GM19328 (cell line): ENCODE measurements around the gene DNAJB12.
"Not testable (repeated sequence)": the region's sequence is repeated elsewhere in the genome, so short reads cannot be mapped to it uniquely, and the experiment has no call there.

Experiments
- ATAC-seq: cut with Tn5 transposase; IDR thresholded peaks from one replicate; pipeline ENCODE4 v1.9.1; 2021; ENCODE audit warnings: mild to moderate bottlenecking, moderate library complexity; ENCODE audit not compliant: unreplicated experiment

DNAJB12 gene

DNA sequence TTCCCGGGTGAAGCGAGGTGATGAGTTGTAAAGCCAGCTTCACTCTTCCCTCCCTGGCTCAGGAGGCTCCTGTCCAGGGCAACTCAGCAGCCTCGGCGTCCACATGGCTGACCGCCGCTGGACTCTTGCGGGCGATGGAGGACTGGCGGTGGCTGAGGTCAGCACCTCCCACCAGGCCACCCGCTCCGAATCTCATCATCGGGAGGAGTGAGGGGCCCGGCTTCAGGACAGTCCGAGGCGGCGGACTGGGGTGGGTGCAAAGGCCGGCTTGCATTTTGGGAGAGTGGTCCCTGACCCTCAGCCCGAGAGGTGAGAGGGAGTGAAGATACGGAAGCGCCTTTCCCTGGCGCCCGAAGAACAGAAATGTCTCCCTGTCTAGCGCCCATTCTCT, 759 bp downstream of the DNAJB12 start:
- no peak for ATAC-seq

DNA sequence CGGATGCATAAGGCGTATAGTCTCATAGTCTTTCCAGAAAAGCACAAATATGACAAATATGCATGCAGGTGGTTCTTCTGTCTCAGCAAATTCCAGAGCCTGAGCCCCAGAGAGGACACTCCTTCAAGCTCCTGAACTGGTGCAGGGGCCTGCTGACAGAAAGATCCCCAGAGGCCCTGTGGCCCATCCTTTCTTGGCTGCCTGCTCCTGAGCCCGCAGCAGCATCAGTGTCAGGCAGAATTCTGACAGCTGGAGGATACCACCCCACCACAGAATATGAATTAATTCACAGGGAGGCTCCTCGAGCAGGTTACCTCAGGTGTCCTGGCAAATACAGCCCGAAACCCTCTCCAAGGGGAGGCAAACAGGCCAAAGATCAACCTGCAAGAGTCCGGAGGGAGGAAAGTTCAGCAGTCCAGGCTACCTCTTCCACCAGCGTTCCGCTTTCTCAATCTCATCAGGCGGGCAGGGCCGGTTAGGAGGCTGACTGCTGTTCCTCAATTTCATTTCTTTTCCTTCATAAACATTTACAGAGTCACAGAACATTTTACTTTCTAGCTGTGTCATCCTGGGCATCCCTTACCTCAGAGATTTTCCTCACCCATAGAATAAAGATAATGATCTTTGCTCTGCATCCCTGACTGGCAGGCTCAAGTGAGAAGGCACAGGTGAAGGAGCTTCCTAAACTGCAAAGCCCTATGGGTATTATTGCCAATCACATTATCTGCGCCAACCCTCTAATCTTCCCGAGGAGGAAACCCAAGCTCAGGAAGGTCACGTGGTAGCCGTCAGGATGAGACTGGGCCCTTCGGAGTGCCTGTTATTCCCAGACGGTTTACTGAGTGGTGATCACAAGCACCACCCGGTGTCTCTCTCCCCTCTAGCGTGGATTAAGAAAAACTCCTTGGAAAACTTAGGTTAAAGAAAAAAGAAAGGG, 1.4 kb downstream of the DNAJB12 start:
- ATAC-seq: no peak

GRCh38 chr10:72351479-72351878, 3.2 kb downstream of the DNAJB12 start:
- ATAC-seq: no peak

GRCh38 chr10:72349438-72349837, 5.3 kb downstream of the DNAJB12 start:
- ATAC-seq: no peak

DNA sequence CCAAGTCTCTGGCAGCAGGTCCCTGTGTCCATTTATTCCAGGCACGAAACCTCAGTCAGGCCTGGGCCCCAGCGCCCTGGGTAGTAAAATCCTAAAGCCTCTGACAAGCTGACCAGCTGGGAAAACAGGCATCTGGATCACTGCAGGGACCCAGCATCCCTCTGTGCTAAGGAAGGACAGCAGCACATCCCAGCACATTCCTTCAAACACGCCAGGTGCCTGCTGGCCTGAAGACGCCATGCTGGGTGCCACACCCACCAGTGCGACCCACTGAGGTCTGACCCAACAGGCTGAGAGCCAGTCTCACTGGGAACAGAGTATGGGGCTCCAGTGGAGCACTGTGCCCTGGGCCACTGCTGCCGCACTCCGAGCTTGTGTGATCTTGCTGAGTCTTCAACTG, 6.4 kb downstream of the DNAJB12 start:
- ATAC-seq: no peak

DNA sequence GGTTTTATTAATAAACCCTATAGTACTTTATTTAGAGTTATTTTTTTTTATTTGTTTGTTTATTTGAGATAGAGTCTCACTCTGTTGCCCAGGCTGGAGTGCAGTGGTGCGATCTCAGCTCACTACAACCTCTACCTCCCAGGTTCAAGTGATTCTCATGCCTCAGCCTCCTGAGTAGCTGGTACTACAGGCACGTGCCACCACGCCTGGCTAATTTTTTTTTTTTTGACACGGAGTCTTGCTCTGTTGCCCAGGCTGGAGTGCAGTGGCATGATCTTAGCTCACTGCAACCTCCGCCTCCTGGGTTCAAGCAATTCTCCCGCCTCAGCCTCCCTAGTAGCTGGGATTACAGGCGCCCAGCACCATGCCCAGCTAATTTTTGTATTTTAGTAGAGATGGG, 8.6 kb downstream of the DNAJB12 start:
- not testable (repeated sequence) for ATAC-seq

DNA sequence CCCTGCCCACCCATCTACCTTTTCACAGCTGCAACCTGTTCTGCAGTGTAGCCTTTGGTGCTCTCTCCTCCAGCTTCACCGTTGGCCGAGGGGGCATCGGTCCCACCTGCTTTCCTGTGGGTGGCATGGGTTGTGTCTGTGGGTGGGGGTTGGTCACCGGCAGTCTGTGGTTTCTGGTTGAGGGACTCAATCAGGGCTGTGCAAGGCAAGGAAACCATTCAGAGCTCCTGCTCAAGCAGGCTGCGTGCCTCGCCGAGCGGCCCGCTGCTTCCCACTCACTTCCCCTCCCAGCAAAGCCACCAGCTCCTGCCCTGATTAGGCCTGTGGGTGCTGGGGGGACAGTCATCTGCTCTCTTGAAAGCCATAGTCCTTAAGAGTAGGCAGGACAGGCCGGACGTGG, 9.8 kb downstream of the DNAJB12 start:
- no peak for ATAC-seq

- no peak for ATAC-seq
Observed at GRCh38 chr10:72342911-72343310, 11.8 kb downstream of the DNAJB12 start.

GRCh38 chr10:72340510-72341261, 14.0 kb downstream of the DNAJB12 start:
- ATAC-seq: no peak

GRCh38 chr10:72338180-72338579, 16.5 kb downstream of the DNAJB12 start:
- ATAC-seq: no peak

DNA sequence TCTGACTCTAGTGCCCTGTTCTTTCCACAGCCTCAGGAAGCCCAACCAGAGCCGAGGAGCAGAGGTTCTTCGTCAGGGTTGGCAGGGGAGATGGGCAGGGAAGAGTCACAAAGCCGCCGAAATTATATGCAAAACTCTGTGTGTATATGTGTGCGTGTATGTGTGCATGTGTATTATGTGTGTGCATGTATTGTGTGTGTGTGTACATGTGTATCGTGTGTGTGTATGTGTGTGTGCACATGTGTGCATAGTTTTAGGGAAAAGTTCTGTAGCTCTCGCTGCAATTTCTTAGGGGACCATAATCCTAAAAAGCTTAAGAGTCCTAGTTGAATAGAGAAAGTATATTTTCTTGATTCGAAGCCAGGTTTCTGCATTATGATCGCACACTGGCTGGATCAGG, 17.0 kb downstream of the DNAJB12 start:
- ATAC-seq: no peak

- ATAC-seq: no peak
Observed at GRCh38 chr10:72337039-72337629, 17.6 kb downstream of the DNAJB12 start.

- ATAC-seq: no peak
Observed at GRCh38 chr10:72336259-72337038, 18.3 kb downstream of the DNAJB12 start.

DNA sequence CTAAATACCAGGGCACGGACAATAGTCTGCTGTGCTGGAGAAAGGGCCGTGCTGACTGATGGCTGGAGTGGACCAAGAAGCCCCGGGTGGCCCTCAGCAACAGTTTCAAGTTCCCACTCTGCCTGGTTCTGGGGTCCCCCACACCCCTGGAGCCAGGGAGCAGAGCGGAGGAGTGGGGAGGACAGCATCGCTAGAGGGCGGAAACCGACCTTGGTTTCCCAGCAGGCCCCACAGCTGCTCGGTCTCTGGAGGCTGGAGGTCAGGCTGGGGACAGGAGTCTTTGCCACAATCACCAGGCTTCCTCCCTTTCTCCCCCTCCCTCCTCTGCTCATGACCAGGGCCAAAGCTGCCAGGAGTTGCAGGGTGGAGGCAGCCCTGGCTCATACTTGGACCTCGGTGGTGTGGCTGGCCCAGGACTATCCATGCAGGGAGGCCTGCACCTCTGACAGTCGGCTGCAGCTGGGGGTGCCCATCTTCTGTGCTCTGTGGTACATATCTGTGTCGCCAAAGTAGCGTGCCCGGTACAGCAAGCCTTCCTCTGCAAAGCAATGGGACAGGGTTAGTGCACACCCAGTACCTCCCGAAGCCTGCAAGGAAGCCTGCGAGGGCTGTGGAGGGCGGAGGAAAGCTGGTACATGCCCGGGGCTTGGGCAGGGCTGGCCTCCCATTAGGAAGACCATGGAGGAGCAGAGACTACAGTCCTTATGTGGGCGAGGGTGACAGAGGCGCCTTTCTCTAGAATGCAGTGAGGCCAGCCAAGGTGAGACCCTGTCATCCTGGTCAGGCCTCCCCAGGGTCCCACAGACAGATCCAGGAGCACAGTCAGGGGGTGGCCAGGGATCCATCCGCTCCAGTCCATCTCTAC, 19.1 kb downstream of the DNAJB12 start:
- ATAC-seq: peak; percentile 10

GRCh38 chr10:72334825-72335393, 19.8 kb downstream of the DNAJB12 start:
- ATAC-seq: peak; percentile 52

GRCh38 chr10:72334196-72334824, 20.4 kb downstream of the DNAJB12 start:
- ATAC-seq: no peak

DNA sequence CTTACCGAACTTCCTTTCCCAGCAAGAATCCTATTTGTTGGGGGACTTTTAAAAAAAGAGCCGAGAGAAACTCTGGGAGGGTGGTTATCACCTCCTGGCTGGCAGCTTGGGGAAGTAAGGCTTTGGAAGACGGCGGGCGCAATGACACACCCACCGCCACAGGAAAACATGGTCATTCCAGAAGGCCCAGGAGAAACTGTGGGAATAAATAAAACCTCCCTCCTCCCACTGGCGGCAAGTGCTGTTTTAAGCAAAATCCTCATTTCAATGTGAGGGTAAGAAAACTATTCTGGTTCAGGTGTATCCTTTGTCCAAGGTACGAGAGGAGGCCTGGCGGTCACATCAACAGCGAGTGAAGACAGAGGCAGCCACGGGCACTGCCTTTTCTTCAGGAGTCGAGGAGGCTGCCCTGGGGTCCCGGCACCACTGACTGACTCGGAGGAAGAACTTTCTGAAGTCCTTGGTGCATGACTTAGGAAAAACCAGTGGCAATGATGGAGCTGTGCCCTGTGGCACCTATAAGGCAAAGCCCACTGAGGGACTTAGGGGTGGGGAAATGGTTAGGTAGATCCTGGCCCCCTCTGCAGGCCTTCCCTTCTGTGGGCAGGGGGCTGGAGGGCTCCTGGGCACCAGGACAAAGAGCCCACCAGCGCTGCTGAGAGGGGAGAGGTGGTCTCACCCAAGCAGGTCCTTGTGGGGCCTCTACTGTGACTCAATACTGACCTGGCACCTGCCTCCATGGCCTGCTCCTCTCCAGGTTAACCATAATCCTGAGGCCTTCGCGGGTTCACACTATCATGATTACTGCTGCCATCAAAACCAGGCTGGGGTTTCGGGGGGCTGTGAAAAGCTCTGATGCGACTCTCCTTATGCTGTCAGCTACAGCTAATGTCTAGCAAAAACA, 21.4 kb downstream of the DNAJB12 start:
- ATAC-seq: no peak
